Raji (cell line): ENCODE measurements around the gene PPM1L.

Source experiments
- POLR2A ChIP-seq: IDR thresholded peaks from 2 replicates; pipeline ENCODE4 v1.6.1; 2011; ENCODE audit warnings: low read depth, low read length, control low read depth; ENCODE audit not compliant: insufficient read depth

Gene PPM1L

GRCh38 chr3:160820430-160820829 is 64.4 kb downstream of the PPM1L start:
- TF ChIP-seq POLR2A, result no peak

GRCh38 chr3:160822936-160823335 is 66.9 kb downstream of the PPM1L start:
- TF ChIP-seq POLR2A, result no peak

- no peak for TF ChIP-seq POLR2A
Observed at GRCh38 chr3:160825311-160825800, 69.3 kb downstream of the PPM1L start.

- no peak for TF ChIP-seq POLR2A
Observed at GRCh38 chr3:160826408-160826807, 70.4 kb downstream of the PPM1L start.

GRCh38 chr3:160826991-160827390 is 71.0 kb downstream of the PPM1L start:
- no peak for TF ChIP-seq POLR2A

GRCh38 chr3:160827516-160827915 is 71.5 kb downstream of the PPM1L start:
- no peak for TF ChIP-seq POLR2A

GRCh38 chr3:160828880-160829279 is 72.8 kb downstream of the PPM1L start:
- TF ChIP-seq POLR2A, result no peak

- no peak for TF ChIP-seq POLR2A
Observed at GRCh38 chr3:160829486-160830009, 73.5 kb downstream of the PPM1L start.

- no peak for TF ChIP-seq POLR2A
Observed at GRCh38 chr3:160830796-160831195, 74.8 kb downstream of the PPM1L start.

- TF ChIP-seq POLR2A, result no peak
Observed at GRCh38 chr3:160831401-160831800, 75.4 kb downstream of the PPM1L start.

- no peak for TF ChIP-seq POLR2A
Observed at GRCh38 chr3:160837394-160837980, 81.5 kb downstream of the PPM1L start.

- no peak for TF ChIP-seq POLR2A
Observed at GRCh38 chr3:160840590-160840989, 84.6 kb downstream of the PPM1L start.

GRCh38 chr3:160841455-160841854 is 85.4 kb downstream of the PPM1L start:
- TF ChIP-seq POLR2A, result no peak

- no peak for TF ChIP-seq POLR2A
Observed at GRCh38 chr3:160842021-160843005, 86.3 kb downstream of the PPM1L start.

- TF ChIP-seq POLR2A, result no peak
Observed at GRCh38 chr3:160851629-160852210, 95.7 kb downstream of the PPM1L start.
